ENCODE data around the gene CT47C1.

Gene CT47C1

DNA sequence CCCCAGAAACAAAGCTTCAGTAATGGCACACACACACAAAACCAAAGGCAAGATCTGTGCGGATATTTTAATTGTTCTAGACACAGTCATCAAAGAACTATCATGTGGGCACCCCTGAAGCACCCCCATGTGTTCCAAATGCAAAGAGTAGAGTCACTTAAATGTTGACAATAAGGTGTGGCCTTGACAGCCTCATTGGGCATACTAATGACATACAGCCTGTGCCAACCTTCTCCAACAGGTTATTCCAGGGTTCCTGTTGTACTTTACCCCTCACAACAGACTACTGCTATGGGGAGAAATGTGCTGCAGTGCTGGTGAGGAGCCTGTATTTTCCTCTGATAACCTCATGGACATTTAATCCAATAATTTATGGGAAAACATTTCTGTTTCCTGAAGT, 29.8 kb upstream of the CT47C1 start:
- Histone ChIP-seq H3K9me3 (ENCODE audit: control insufficient read depth in 1 of 2, low read length in 2 of 2) (no peaks in the 10 kb centered on the region), H3K4me3 (ENCODE audit: low read depth in 1 of 2, low read length in 2 of 2) (no peak overlapping the region), H3K27ac (ENCODE audit: low read length) (no peak overlapping the region), H3K27me3 (ENCODE audit: low read depth, low read length) (no peaks in the 10 kb centered on the region), H3K4me1 (ENCODE audit: control insufficient read depth in 1 of 2, insufficient read depth in 2 of 2, low read length in 2 of 2) (no peaks in the 10 kb centered on the region), H3K36me3 (ENCODE audit: control insufficient read depth in 1 of 2, insufficient read depth in 2 of 2, low read length in 2 of 2) (no peaks in the 10 kb centered on the region)

DNA sequence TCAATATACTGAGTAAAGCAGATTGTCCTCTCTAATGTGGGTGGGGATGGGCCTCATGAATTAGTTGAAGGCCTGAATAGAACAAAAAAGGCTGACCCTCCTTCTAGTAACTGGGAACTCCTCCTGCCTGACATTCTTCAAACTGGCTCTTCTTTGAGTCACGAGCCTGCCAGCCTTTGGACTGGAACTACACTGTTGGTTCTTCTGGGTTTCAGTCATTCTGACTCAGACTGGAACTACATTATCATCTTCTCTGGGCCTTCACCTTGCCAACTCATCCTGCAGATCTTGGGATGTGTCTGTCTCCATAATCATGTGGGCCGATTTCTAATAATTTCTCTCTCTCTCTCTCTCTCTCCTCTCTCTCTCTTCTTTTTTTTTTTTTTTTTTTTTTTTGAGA, 26.9 kb upstream of the CT47C1 start:
- Histone ChIP-seq H3K27me3 (ENCODE audit: low read depth, low read length) (no peaks in the 10 kb centered on the region), H3K4me3 (ENCODE audit: low read depth in 1 of 2, low read length in 2 of 2) (no peak overlapping the region), H3K4me1 (ENCODE audit: control insufficient read depth in 1 of 2, insufficient read depth in 2 of 2, low read length in 2 of 2) (no peaks in the 10 kb centered on the region), H3K27ac (ENCODE audit: low read length) (no peak overlapping the region), H3K36me3 (ENCODE audit: control insufficient read depth in 1 of 2, insufficient read depth in 2 of 2, low read length in 2 of 2) (no peaks in the 10 kb centered on the region), H3K9me3 (ENCODE audit: control insufficient read depth in 1 of 2, low read length in 2 of 2) (no peaks in the 10 kb centered on the region)

DNA sequence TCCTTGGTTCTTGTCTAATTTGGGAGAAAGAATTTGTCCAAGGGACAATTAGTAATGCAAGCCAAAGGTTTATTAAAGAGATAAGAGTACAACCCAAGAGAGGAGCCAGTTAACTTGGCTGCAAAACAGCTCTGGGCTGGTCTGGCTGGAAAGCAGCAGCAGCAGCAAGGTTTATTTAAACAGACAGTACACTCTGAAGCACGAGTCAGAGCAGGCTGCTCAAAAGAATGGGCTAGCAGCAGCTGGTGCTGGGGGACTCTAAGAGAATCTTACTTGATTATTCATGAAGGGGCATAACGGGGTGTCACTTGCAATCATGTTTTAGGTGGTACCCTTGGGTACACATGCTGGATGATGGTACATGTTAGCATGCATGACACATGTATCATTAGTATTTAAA, 17.1 kb upstream of the CT47C1 start:
- no peaks in the 10 kb centered on the region for H3K27me3 ChIP-seq (ENCODE audit: low read depth, low read length)
- H3K36me3 ChIP-seq (ENCODE audit: control insufficient read depth in 1 of 2, insufficient read depth in 2 of 2, low read length in 2 of 2), result no peaks in the 10 kb centered on the region
- H3K4me1 ChIP-seq (ENCODE audit: control insufficient read depth in 1 of 2, insufficient read depth in 2 of 2, low read length in 2 of 2), result peaks cover 0 to 7% of the 10 kb centered on the region in 2 donors
- no peak overlapping the region for H3K4me3 ChIP-seq (ENCODE audit: low read depth in 1 of 2, low read length in 2 of 2)
- no peaks in the 10 kb centered on the region for H3K9me3 ChIP-seq (ENCODE audit: control insufficient read depth in 1 of 2, low read length in 2 of 2)
- H3K27ac ChIP-seq (ENCODE audit: low read length), result no peak overlapping the region

DNA sequence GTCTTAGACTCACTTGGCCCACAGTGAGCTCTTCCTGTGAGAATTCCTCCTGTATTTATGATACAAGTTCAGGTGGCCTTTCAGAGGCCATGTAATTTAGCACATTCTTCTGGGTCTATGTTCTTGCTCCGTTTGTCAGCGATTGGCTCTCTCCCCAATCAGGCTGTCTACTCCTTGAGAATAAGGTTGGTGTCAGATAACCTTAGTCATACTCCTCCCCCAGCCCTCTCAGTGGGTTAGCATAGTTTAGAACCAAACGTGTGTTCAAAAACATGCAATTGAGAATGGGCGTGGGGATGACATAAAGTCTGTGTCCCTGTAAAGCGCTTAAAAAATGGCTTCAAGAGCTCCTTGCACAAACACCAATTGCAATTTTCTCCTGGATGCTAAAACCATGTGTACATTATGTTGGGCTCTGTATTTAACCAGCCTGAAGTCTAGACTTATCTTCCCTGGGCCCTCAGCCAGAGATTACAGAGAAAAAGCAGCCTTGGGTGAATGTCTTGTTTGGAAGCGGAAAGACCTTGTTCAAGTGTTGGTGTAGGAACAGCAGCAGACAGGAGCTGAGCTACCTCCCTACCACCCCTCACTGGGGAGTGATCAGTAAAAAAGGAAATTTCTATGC, 9.9 kb upstream of the CT47C1 start:
- Histone ChIP-seq H3K27me3 (ENCODE audit: low read depth, low read length) (no peaks in the 10 kb centered on the region), H3K4me3 (ENCODE audit: low read depth in 1 of 2, low read length in 2 of 2) (no peak overlapping the region), H3K4me1 (ENCODE audit: control insufficient read depth in 1 of 2, insufficient read depth in 2 of 2, low read length in 2 of 2) (no peaks in the 10 kb centered on the region), H3K9me3 (ENCODE audit: control insufficient read depth in 1 of 2, low read length in 2 of 2) (no peaks in the 10 kb centered on the region), H3K27ac (ENCODE audit: low read length) (no peak overlapping the region), H3K36me3 (ENCODE audit: control insufficient read depth in 1 of 2, insufficient read depth in 2 of 2, low read length in 2 of 2) (no peaks in the 10 kb centered on the region)

DNA sequence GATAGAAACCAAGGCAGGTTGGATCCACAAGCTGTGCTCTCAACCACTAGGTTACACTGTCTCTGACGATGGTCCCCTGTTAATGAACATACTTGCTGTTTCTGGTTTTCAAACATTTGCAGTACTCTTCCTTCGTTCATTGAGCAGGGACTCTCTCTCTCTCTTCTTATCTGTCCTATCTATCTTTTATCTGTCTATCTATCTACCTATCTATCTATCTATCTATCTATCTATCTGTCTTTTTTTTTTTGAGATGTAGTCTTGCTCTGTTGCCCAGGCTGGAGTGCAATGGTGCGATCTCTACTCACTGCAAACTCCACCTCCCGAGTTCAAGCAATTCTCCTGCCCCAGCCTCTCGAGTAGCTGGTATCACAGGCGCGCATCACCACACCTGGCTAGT, 9.4 kb upstream of the CT47C1 start:
- H3K27me3 ChIP-seq (ENCODE audit: low read depth, low read length), result no peaks in the 10 kb centered on the region
- no peak overlapping the region for H3K4me3 ChIP-seq (ENCODE audit: low read depth in 1 of 2, low read length in 2 of 2)
- no peak overlapping the region for H3K27ac ChIP-seq (ENCODE audit: low read length)

DNA sequence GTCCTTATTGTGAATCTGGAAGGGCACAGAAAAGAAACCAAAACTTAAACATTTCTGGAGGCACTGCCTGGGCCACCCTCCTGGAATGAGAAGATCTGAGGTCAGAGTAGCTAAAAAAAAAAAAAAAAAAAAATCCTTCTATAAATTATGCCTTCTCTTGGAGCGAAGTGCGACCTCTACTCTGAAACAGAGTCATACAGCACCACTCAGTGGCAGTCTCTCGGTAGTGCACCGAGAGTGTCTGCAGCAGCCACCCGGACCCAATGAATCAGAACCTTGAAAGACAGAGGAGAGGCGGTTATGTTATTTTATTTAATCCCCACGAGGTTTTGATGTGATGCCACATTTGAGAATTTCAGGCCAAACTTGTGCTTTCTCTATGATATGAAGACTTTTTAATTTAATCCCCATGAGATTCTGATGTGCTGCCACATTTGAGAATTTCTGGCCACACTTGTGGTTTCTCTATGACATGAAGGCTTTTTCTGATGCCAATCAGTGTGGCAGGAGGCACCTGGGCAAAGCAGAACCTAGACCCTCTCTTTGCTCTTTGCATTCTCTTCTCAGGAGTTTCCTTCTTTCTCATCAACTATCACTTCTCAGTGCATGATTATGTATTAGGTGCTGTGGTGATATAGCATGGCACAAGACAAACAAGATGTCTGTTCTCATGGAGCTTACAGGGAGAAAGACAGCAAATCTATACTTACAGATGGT, 5.6 kb upstream of the CT47C1 start:
- Histone ChIP-seq H3K27ac (ENCODE audit: low read length) (no peak overlapping the region), H3K27me3 (ENCODE audit: low read depth, low read length) (no peaks in the 10 kb centered on the region), H3K4me1 (ENCODE audit: control insufficient read depth in 1 of 2, insufficient read depth in 2 of 2, low read length in 2 of 2) (no peaks in the 10 kb centered on the region), H3K4me3 (ENCODE audit: low read depth in 1 of 2, low read length in 2 of 2) (no peak overlapping the region), H3K36me3 (ENCODE audit: control insufficient read depth in 1 of 2, insufficient read depth in 2 of 2, low read length in 2 of 2) (no peaks in the 10 kb centered on the region), H3K9me3 (ENCODE audit: control insufficient read depth in 1 of 2, low read length in 2 of 2) (no peaks in the 10 kb centered on the region)

More for the DNA sequence above, 9.4 kb upstream of the CT47C1 start:
- H3K36me3 ChIP-seq (ENCODE audit: control insufficient read depth in 1 of 2, insufficient read depth in 2 of 2, low read length in 2 of 2), result no peaks in the 10 kb centered on the region
- no peaks in the 10 kb centered on the region for H3K9me3 ChIP-seq (ENCODE audit: control insufficient read depth in 1 of 2, low read length in 2 of 2)
- H3K4me1 ChIP-seq (ENCODE audit: control insufficient read depth in 1 of 2, insufficient read depth in 2 of 2, low read length in 2 of 2), result no peaks in the 10 kb centered on the region

DNA sequence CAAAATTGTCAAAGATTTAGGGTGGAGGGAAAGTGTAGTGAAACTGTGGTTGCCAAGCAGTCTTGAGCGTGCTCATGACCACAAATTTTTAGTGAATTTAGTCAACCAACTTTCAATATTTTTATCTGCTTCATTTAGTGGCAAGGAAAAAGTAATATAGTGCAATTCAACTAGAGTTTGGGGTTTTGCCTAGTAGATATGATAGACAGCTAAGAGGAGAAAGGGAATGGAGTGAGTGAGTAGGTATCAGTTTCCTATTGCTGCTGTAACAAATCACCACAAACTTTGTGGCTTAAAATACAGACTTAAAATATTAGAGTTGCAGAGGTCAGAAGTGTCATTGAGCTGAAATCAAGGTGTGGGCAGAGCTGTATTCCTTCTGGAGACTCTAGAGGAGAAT, 3.7 kb upstream of the CT47C1 start:
- Histone ChIP-seq H3K4me3 (ENCODE audit: low read depth in 1 of 2, low read length in 2 of 2) (no peak overlapping the region), H3K27me3 (ENCODE audit: low read depth, low read length) (no peaks in the 10 kb centered on the region), H3K9me3 (ENCODE audit: control insufficient read depth in 1 of 2, low read length in 2 of 2) (no peaks in the 10 kb centered on the region), H3K27ac (ENCODE audit: low read length) (no peak overlapping the region), H3K4me1 (ENCODE audit: control insufficient read depth in 1 of 2, insufficient read depth in 2 of 2, low read length in 2 of 2) (no peaks in the 10 kb centered on the region), H3K36me3 (ENCODE audit: control insufficient read depth in 1 of 2, insufficient read depth in 2 of 2, low read length in 2 of 2) (no peaks in the 10 kb centered on the region)

DNA sequence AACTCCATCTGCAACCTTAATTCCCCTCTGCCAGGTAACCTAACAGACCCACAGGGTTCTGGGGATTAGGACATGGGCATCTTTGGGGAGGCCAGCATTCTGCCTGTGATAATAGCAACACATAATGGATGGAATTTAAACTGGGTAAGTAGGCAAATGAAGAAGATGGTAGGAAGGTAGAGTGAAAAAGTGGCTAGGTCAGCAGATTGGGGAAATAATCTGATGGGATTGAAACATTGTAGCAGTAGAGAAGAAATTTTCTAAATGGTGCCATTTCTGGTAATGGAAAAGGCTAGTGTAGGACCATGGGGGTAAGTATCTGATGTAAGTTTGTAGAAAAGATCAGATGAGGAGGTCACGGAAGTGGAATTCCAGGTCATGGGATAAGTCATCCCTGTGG, 3.0 kb upstream of the CT47C1 start:
- no peaks in the 10 kb centered on the region for H3K27me3 ChIP-seq (ENCODE audit: low read depth, low read length)
- no peaks in the 10 kb centered on the region for H3K36me3 ChIP-seq (ENCODE audit: control insufficient read depth in 1 of 2, insufficient read depth in 2 of 2, low read length in 2 of 2)
- no peak overlapping the region for H3K27ac ChIP-seq (ENCODE audit: low read length)
- H3K4me3 ChIP-seq (ENCODE audit: low read depth in 1 of 2, low read length in 2 of 2), result no peak overlapping the region
- H3K4me1 ChIP-seq (ENCODE audit: control insufficient read depth in 1 of 2, insufficient read depth in 2 of 2, low read length in 2 of 2), result no peaks in the 10 kb centered on the region
- H3K9me3 ChIP-seq (ENCODE audit: control insufficient read depth in 1 of 2, low read length in 2 of 2), result no peaks in the 10 kb centered on the region

DNA sequence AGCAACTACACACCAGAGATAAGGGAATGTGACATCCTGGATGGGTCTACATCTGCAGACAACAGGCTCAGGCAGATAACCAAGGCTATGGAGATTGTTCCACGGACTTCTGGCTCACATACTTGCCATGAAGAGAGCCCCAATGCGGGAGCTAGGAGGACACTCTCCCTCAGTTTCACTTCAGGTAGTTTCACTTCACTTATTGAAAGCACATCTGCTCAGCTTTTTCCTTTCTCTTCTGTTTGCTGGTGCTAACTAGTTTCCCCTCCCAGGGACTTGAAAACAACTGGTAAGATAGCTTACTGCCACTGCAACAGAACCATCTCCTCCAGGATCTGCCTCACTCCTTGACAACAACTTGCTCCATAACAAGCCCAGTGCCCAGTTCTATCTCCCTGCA, 1.4 kb upstream of the CT47C1 start:
- Histone ChIP-seq H3K9me3 (ENCODE audit: control insufficient read depth in 1 of 2, low read length in 2 of 2) (no peaks in the 10 kb centered on the region), H3K27me3 (ENCODE audit: low read depth, low read length) (no peaks in the 10 kb centered on the region), H3K4me1 (ENCODE audit: control insufficient read depth in 1 of 2, insufficient read depth in 2 of 2, low read length in 2 of 2) (no peaks in the 10 kb centered on the region), H3K27ac (ENCODE audit: low read length) (no peak overlapping the region), H3K4me3 (ENCODE audit: low read depth in 1 of 2, low read length in 2 of 2) (no peak overlapping the region), H3K36me3 (ENCODE audit: control insufficient read depth in 1 of 2, insufficient read depth in 2 of 2, low read length in 2 of 2) (no peaks in the 10 kb centered on the region)

DNA sequence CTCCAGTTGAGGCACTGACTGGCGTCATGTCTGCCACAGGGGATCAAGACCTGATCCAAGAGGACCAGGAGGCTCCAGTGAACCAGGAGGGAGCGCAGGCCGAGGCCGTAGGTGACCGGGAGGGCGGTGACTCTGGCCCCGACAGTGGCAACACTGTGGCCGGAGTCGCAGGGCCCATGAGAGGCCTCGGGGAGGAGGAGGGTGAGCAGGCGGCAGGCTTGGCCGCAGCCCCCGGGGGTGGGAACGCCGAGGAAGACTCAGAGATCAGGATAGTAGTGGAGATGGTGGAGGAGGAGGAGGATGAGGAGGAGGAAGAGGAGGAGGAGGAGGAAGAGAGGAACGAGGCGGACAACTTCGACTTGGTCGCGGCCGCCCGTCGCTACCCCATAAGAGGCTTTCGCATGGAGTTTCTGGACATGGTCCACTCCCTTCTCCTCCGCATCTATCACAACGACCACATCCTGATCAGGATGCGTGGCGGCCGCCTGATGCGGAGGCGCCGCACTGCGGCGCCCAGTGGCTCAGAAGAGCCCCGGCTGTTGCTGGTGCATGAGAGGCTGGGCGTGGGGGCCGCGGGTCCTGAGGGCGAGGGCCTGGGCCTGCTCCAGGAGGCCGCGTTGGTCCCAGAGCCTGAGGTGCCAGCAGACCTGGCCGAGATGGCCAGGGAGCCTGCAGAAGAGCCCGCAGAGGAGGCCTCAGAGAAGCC, 560 bp downstream of the CT47C1 start:
- Histone ChIP-seq H3K9me3 (ENCODE audit: control insufficient read depth in 1 of 2, low read length in 2 of 2) (no peaks in the 10 kb centered on the region), H3K27ac (ENCODE audit: low read length) (no peak overlapping the region), H3K4me3 (ENCODE audit: low read depth in 1 of 2, low read length in 2 of 2) (no peak overlapping the region), H3K36me3 (ENCODE audit: control insufficient read depth in 1 of 2, insufficient read depth in 2 of 2, low read length in 2 of 2) (no peaks in the 10 kb centered on the region), H3K4me1 (ENCODE audit: control insufficient read depth in 1 of 2, insufficient read depth in 2 of 2, low read length in 2 of 2) (no peaks in the 10 kb centered on the region), H3K27me3 (ENCODE audit: low read depth, low read length) (no peaks in the 10 kb centered on the region)

DNA sequence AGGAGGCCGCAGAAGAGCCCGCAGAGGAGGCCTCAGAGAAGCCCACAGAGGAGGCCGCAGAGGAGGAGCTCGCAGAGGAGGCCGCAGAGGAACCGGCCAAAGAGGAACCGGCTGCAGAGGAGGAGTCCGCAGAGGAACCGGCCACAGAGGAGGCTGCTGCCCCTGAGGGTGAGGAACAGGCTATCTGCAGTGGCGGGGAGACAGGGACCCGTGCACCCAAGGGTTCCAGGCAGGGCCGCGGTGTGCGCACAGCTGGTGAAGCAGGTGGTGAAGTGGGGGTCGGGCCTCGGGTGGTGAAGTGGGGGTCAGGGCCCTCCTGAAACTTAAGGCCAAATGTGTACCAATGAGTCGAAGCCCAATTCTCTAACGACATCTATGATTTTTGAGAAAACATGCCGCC, 1.1 kb downstream of the CT47C1 start:
- Histone ChIP-seq H3K27me3 (ENCODE audit: low read depth, low read length) (no peaks in the 10 kb centered on the region), H3K9me3 (ENCODE audit: control insufficient read depth in 1 of 2, low read length in 2 of 2) (no peaks in the 10 kb centered on the region), H3K4me1 (ENCODE audit: control insufficient read depth in 1 of 2, insufficient read depth in 2 of 2, low read length in 2 of 2) (no peaks in the 10 kb centered on the region), H3K4me3 (ENCODE audit: low read depth in 1 of 2, low read length in 2 of 2) (no peak overlapping the region), H3K27ac (ENCODE audit: low read length) (no peak overlapping the region), H3K36me3 (ENCODE audit: control insufficient read depth in 1 of 2, insufficient read depth in 2 of 2, low read length in 2 of 2) (no peaks in the 10 kb centered on the region)

Measured in muscle layer of duodenum (tissue), 2 donors.